HepG2 (cell line): ENCODE data around the gene SERPINE2. TPM values are rescaled to one million over a fixed set of nuclear protein-coding genes. Genes with fewer than 3 reads are reported as not detected.

ENCODE experiments used
- BRD4 ChIP-seq: sonication (generic); formaldehyde crosslinking; IDR thresholded peaks from 2 replicates; pipeline ENCODE4 v1.4.0; 2020; ENCODE audit warnings: missing genetic modification reagents
- CBX2 ChIP-seq, 2 experiments: fragments of 200-600 bp in 1 of 2; sonication (generic); formaldehyde crosslinking in 1 of 2; IDR thresholded peaks; 2 replicates each; pipeline versions ENCODE4 v1.7.0 to v1.8.1; 2018 to 2022; ENCODE audit warnings: low read depth in 2 of 2, low read length in 1 of 2, mild to moderate bottlenecking in 1 of 2, missing genetic modification reagents in 1 of 2
- HNRNPLL ChIP-seq: fragments of 200-400 bp; formaldehyde crosslinking; IDR thresholded peaks from 2 replicates; pipeline ENCODE4 v1.6.1; 2017; ENCODE audit warnings: mild to moderate bottlenecking, low read depth, low read length; ENCODE audit not compliant: poor library complexity, severe bottlenecking
- KDM3A ChIP-seq: IDR thresholded peaks from 2 replicates; pipeline ENCODE4 v1.6.1; 2018; ENCODE audit warnings: low read depth, missing compliant biosample characterization
- KLF16 ChIP-seq, 2 experiments: sonication (generic) in 1 of 2; formaldehyde crosslinking in 1 of 2; IDR thresholded peaks; 2 replicates each; pipeline versions ENCODE4 v1.6.1 to v1.8.0; 2016 to 2023; ENCODE audit warnings: missing genetic modification reagents in 2 of 2, missing compliant biosample characterization in 1 of 2
- MTF2 ChIP-seq: sonication (generic); formaldehyde crosslinking; IDR thresholded peaks from 2 replicates; pipeline ENCODE4 v1.5.0; 2020; ENCODE audit warnings: missing genetic modification reagents, borderline replicate concordance
- NFE2L1 ChIP-seq: sonication (generic); formaldehyde crosslinking; IDR thresholded peaks from 2 replicates; pipeline ENCODE4 v1.4.0; 2020; ENCODE audit warnings: missing genetic modification reagents, mild to moderate bottlenecking, borderline replicate concordance
- POLR2A ChIP-seq, 2 experiments: IDR thresholded peaks; 2 replicates each; pipeline ENCODE4 v1.6.1; 2011; ENCODE audit warnings: low read depth in 2 of 2, low read length in 2 of 2, mild to moderate bottlenecking in 1 of 2, moderate library complexity in 1 of 2; ENCODE audit not compliant: insufficient read depth in 1 of 2
- SALL2 ChIP-seq: sonication (generic); formaldehyde crosslinking; IDR thresholded peaks from 2 replicates; pipeline ENCODE4 v1.8.1; 2023; ENCODE audit warnings: mild to moderate bottlenecking, missing genetic modification reagents, inconsistent platforms
- SNAI1 ChIP-seq: sonication (generic); formaldehyde crosslinking; IDR thresholded peaks from 2 replicates; pipeline ENCODE4 v1.5.0; 2020; ENCODE audit warnings: mild to moderate bottlenecking, missing genetic modification reagents, borderline replicate concordance
- SSRP1 ChIP-seq: IDR thresholded peaks from 2 replicates; pipeline ENCODE4 v1.6.1; 2016; ENCODE audit warnings: control low read depth
- ZFP1 ChIP-seq: IDR thresholded peaks from 2 replicates; pipeline ENCODE4 v1.6.1; 2016
- ZFP37 ChIP-seq: sonication (generic); formaldehyde crosslinking; IDR thresholded peaks from 2 replicates; pipeline ENCODE4 v1.4.0; 2020; ENCODE audit warnings: missing genetic modification reagents, borderline replicate concordance
- ZNF10 ChIP-seq: sonication (generic); formaldehyde crosslinking; IDR thresholded peaks from 2 replicates; pipeline ENCODE4 v1.4.0; 2020; ENCODE audit warnings: mild to moderate bottlenecking, low read depth, missing genetic modification reagents, borderline replicate concordance
- ZNF251 ChIP-seq: sonication (generic); formaldehyde crosslinking; IDR thresholded peaks from 2 replicates; pipeline ENCODE4 v1.9.0; 2021; ENCODE audit warnings: mild to moderate bottlenecking, missing genetic modification reagents
- ZNF747 ChIP-seq: sonication (generic); formaldehyde crosslinking; IDR thresholded peaks from 2 replicates; pipeline ENCODE4 v1.8.1; 2023; ENCODE audit warnings: missing genetic modification reagents, mild to moderate bottlenecking, borderline replicate concordance
- polyA plus RNA-seq, 8 experiments: library from polyadenylated mRNA; depleted of rRNA in 3 of 8; stranded (reverse) in 7 of 8; unstranded in 1 of 8; fragments of >200 nt; fragmentation: Illumina TruSeq in 4 of 8; extraction: Trizol in 4 of 8; gene quantifications; 2 replicates each; pipeline versions ENCODE4 v1.2.1 to v1.2.3, GENCODE V29; 2011 to 2016; ENCODE audit warnings: low read depth in 4 of 8, missing spikeins in 1 of 8, mixed read lengths in 1 of 8; ENCODE audit not compliant: insufficient read depth in 1 of 8
- total RNA-seq, 5 experiments: library from RNA; depleted of rRNA; stranded (reverse); fragments of >200 nt; fragmentation: Illumina TruSeq; extraction: Trizol; gene quantifications; 2 replicates each; pipeline ENCODE4 v1.2.3, GENCODE V29; 2016; ENCODE audit warnings: low read depth in 1 of 5
- TF ChIP-seq, protein P1 (sequence below): sonication (generic); formaldehyde crosslinking; IDR thresholded peaks from 2 replicates; pipeline ENCODE4 v1.5.0; 2020; ENCODE audit warnings: missing genetic modification reagents, mild to moderate bottlenecking, borderline replicate concordance
- TF ChIP-seq, protein P2 (sequence below): sonication (generic); formaldehyde crosslinking; IDR thresholded peaks from 2 replicates; pipeline ENCODE4 v1.8.1; 2023; ENCODE audit warnings: missing genetic modification reagents, inconsistent platforms, borderline replicate concordance
- TF ChIP-seq, protein P3 (sequence below), 2 experiments: fragments of 450-650 bp in 1 of 2; sonication (generic) in 1 of 2; formaldehyde crosslinking in 1 of 2; IDR thresholded peaks; 2 replicates each; pipeline versions ENCODE4 v1.6.1 to v1.8.0; 2016 to 2022; ENCODE audit warnings: antibody characterized with exemption in 1 of 2, mild to moderate bottlenecking in 1 of 2, missing genetic modification reagents in 1 of 2

SERPINE2 gene
- total and polyA plus RNA-seq, 2 of the 13 experiments (the other 11 are each of a cell fraction or from before 2014, with no cell fraction given), result 7.9 to 18.1 TPM

DNA sequence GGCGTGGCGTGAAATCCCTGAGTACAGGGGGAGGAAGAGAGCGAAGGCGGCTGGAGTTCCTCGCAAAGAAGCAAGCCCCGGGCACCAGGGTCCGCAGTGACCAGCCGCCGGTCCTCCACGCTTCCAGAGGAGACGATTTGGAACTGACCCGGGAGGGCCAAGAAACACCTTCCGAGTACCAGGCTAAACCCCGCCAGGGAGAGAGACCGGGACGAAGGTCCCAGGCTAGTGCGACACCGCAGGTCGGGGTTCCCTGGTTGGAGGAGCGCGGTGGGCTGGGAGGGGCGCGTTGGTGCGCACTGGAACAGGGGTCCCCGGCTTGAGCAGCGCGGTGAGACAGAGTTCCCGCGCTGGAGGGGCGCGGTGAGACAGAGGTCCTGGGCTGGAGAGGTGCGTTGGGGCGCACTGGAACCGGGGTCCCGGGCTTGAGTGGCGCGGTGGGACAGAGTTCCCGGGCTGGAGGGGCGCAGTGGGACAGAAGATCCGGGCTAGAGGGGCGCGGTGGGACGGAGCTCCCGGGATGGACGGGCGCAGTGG lies 94.9 kb downstream of the SERPINE2 start (continued):
- TF ChIP-seq NFE2L1 (no peak), BRD4 (CRISPR knock-in tag) (no peak), KLF16 (CRISPR knock-in tag; IDR thresholded peaks at IDR 0.05) (no peak), SSRP1 (no peak), MTF2 (no peak), ZNF10 (CRISPR knock-in tag) (no peak), POLR2A (IDR thresholded peaks at IDR 0.05; ENCODE audit: insufficient read depth in 1 of 2, low read depth in 2 of 2, low read length in 2 of 2) (peak; percentile 42 to 57; a peak in 2 of 4 replicates), ZNF747 (no peak), ZFP1 (no peak), SALL2 (CRISPR knock-in tag) (no peak), CBX2 (IDR thresholded peaks at IDR 0.05; ENCODE audit: low read depth, low read length) (no peak), CBX2 (CRISPR knock-in tag; IDR thresholded peaks at IDR 0.05; ENCODE audit: low read depth) (0 out of 2 replicates have a peak, but pooled peaks have one; percentile 65), HNRNPLL (peak; percentile 83), ZNF251 (no peak), KDM3A (CRISPR knock-in tag) (peak; percentile 55; the same call in 1 of the 2 replicates), ZFP37 (CRISPR knock-in tag) (no peak), SNAI1 (peak; percentile 66; the same call in 1 of the 2 replicates)
- TF ChIP-seq, protein P1, sequence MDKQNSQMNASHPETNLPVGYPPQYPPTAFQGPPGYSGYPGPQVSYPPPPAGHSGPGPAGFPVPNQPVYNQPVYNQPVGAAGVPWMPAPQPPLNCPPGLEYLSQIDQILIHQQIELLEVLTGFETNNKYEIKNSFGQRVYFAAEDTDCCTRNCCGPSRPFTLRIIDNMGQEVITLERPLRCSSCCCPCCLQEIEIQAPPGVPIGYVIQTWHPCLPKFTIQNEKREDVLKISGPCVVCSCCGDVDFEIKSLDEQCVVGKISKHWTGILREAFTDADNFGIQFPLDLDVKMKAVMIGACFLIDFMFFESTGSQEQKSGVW (CRISPR knock-in tag), result no peak
- TF ChIP-seq, protein P2, sequence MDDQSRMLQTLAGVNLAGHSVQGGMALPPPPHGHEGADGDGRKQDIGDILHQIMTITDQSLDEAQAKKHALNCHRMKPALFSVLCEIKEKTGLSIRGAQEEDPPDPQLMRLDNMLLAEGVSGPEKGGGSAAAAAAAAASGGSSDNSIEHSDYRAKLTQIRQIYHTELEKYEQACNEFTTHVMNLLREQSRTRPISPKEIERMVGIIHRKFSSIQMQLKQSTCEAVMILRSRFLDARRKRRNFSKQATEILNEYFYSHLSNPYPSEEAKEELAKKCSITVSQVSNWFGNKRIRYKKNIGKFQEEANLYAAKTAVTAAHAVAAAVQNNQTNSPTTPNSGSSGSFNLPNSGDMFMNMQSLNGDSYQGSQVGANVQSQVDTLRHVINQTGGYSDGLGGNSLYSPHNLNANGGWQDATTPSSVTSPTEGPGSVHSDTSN, result no peak
- TF ChIP-seq, protein P3, sequence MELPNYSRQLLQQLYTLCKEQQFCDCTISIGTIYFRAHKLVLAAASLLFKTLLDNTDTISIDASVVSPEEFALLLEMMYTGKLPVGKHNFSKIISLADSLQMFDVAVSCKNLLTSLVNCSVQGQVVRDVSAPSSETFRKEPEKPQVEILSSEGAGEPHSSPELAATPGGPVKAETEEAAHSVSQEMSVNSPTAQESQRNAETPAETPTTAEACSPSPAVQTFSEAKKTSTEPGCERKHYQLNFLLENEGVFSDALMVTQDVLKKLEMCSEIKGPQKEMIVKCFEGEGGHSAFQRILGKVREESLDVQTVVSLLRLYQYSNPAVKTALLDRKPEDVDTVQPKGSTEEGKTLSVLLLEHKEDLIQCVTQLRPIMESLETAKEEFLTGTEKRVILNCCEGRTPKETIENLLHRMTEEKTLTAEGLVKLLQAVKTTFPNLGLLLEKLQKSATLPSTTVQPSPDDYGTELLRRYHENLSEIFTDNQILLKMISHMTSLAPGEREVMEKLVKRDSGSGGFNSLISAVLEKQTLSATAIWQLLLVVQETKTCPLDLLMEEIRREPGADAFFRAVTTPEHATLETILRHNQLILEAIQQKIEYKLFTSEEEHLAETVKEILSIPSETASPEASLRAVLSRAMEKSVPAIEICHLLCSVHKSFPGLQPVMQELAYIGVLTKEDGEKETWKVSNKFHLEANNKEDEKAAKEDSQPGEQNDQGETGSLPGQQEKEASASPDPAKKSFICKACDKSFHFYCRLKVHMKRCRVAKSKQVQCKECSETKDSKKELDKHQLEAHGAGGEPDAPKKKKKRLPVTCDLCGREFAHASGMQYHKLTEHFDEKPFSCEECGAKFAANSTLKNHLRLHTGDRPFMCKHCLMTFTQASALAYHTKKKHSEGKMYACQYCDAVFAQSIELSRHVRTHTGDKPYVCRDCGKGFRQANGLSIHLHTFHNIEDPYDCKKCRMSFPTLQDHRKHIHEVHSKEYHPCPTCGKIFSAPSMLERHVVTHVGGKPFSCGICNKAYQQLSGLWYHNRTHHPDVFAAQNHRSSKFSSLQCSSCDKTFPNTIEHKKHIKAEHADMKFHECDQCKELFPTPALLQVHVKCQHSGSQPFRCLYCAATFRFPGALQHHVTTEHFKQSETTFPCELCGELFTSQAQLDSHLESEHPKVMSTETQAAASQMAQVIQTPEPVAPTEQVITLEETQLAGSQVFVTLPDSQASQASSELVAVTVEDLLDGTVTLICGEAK (IDR thresholded peaks at IDR 0.05), result no peak
- TF ChIP-seq, protein P3 (CRISPR knock-in tag; IDR thresholded peaks at IDR 0.05), result no peak; the same call in 1 of the 2 replicates
